H1 (cell line): ENCODE results near the gene CHSY3. TPM values are rescaled to one million over a fixed set of nuclear protein-coding genes. Genes with fewer than 3 reads are reported as not detected.
A peak's percentile ranks its signal among the peaks of the same experiment; 100 is the strongest.

Experiments
- ATF3 ChIP-seq: IDR thresholded peaks from 2 replicates; pipeline ENCODE4 v1.6.1; 2011; ENCODE audit warnings: low read depth, mild to moderate bottlenecking, low read length; ENCODE audit not compliant: insufficient read depth
- BACH1 ChIP-seq: IDR thresholded peaks from 2 replicates; pipeline ENCODE4 v1.6.1; 2012; ENCODE audit warnings: low read length, improper control_type of control experiment
- CBX8 ChIP-seq: fragments of 300-800, 300-1000 bp; sonication (generic); IDR thresholded peaks from 2 replicates; pipeline ENCODE4 v1.7.1; 2016; ENCODE audit warnings: low read depth, low read length, borderline replicate concordance
- CREB1 ChIP-seq: IDR thresholded peaks from 2 replicates; pipeline ENCODE4 v1.6.1; 2012; ENCODE audit warnings: inconsistent platforms
- CTBP2 ChIP-seq: IDR thresholded peaks from 2 replicates; pipeline ENCODE4 v1.7.0; 2011; ENCODE audit warnings: borderline replicate concordance, mild to moderate bottlenecking, moderate library complexity, mixed read lengths, low read length; ENCODE audit not compliant: insufficient read depth, insufficient read length
- CTCF ChIP-seq, 3 experiments: IDR thresholded peaks; 1 replicate in 2 of 3; 2 replicates in 1 of 3; pipeline versions ENCODE4 v1.5.1 to v1.6.1; 2011; ENCODE audit warnings: low read length in 3 of 3, mild to moderate bottlenecking in 3 of 3, inconsistent platforms in 2 of 3, low read depth in 1 of 3, moderate library complexity in 1 of 3; ENCODE audit not compliant: insufficient read depth in 1 of 3; ENCODE audit errors: control extremely low read depth in 1 of 3
- E2F6 ChIP-seq: IDR thresholded peaks from 2 replicates; pipeline ENCODE4 v1.6.1; 2012; ENCODE audit warnings: inconsistent platforms
- EGR1 ChIP-seq: IDR thresholded peaks from 2 replicates; pipeline ENCODE4 v1.6.1; 2011; ENCODE audit warnings: low read depth, low read length, borderline replicate concordance
- FOSL1 ChIP-seq: IDR thresholded peaks from 2 replicates; pipeline ENCODE4 v1.6.1; 2011; ENCODE audit warnings: mild to moderate bottlenecking, low read depth, low read length, moderate library complexity; ENCODE audit not compliant: insufficient read depth
- GTF2F1 ChIP-seq: IDR thresholded peaks from 2 replicates; pipeline ENCODE4 v1.6.1; 2012; ENCODE audit warnings: low read depth, low read length, improper control_type of control experiment, borderline replicate concordance
- KDM1A ChIP-seq: fragments of 200-600, 300-600 bp; sonication (generic); IDR thresholded peaks from 2 replicates; pipeline ENCODE4 v1.7.1; 2016; ENCODE audit warnings: mild to moderate bottlenecking, low read length, borderline replicate concordance
- KDM5A ChIP-seq: fragments of 200-600 bp; IDR thresholded peaks from 2 replicates; pipeline ENCODE4 v1.7.1; 2012; ENCODE audit warnings: mild to moderate bottlenecking, low read length, inconsistent platforms, mixed read lengths
- MAFK ChIP-seq: IDR thresholded peaks from 2 replicates; pipeline ENCODE4 v1.6.1; 2012; ENCODE audit warnings: low read depth, mild to moderate bottlenecking, improper control_type of control experiment, low read length
- POLR2A ChIP-seq, 2 experiments: IDR thresholded peaks; 1 replicate in 1 of 2; 2 replicates in 1 of 2; pipeline ENCODE4 v1.6.1; 2011; ENCODE audit warnings: low read depth in 2 of 2, low read length in 2 of 2, mild to moderate bottlenecking in 2 of 2; ENCODE audit errors: control extremely low read depth in 1 of 2
- RNF2 ChIP-seq: fragments of 200-900, 300-1000 bp; sonication (generic); IDR thresholded peaks from 2 replicates; pipeline ENCODE4 v1.7.1; 2016; ENCODE audit warnings: borderline replicate concordance, low read depth, mild to moderate bottlenecking, antibody characterized with exemption, low read length; ENCODE audit not compliant: poor library complexity, severe bottlenecking; ENCODE audit errors: missing control alignments
- SP1 ChIP-seq: IDR thresholded peaks from 2 replicates; pipeline ENCODE4 v1.6.1; 2011; ENCODE audit warnings: low read depth, low read length
- SP2 ChIP-seq: IDR thresholded peaks from 2 replicates; pipeline ENCODE4 v1.6.1; 2012; ENCODE audit warnings: mild to moderate bottlenecking, low read length, inconsistent platforms
- SP4 ChIP-seq: IDR thresholded peaks from 2 replicates; pipeline ENCODE4 v1.6.1; 2012; ENCODE audit warnings: low read length, inconsistent platforms
- TAF1 ChIP-seq: IDR thresholded peaks from 2 replicates; pipeline ENCODE4 v1.6.1; 2011; ENCODE audit warnings: mild to moderate bottlenecking, low read depth, low read length
- TAF7 ChIP-seq: optimal IDR thresholded peaks from 2 replicates; pipeline ENCODE3; 2011; ENCODE audit warnings: low read depth, mild to moderate bottlenecking, inconsistent platforms, low read length, moderate library complexity, borderline replicate concordance
- TCF12 ChIP-seq: IDR thresholded peaks from 2 replicates; pipeline ENCODE4 v1.6.1; 2011; ENCODE audit warnings: low read depth, mild to moderate bottlenecking, low read length
- polyA plus RNA-seq, 7 experiments: library from polyadenylated mRNA; depleted of rRNA in 3 of 7; stranded (reverse) in 5 of 7; unstranded in 2 of 7; fragments of >200 nt in 5 of 7; fragments of 200-250 nt in 2 of 7; gene quantifications; 1 replicate in 5 of 7; 2 replicates in 1 of 7; 4 replicates in 1 of 7; pipeline versions ENCODE4 v1.2.1 to v1.2.3, GENCODE V29; 2011 to 2013; ENCODE audit warnings: missing spikeins in 2 of 7, mixed read lengths in 2 of 7
- total RNA-seq: library from RNA; stranded (reverse); fragmentation: NEBNext Ultra II Directional; extraction: Animal tissue kit (Norgen Biotek cat#: 25700); gene quantifications from 2 replicates; pipeline ENCODE4 v1.2.1, GENCODE V29; 2021
- TF ChIP-seq, protein P1 (sequence below): IDR thresholded peaks from 2 replicates; pipeline ENCODE4 v1.6.1; 2012; ENCODE audit warnings: inconsistent platforms

Gene CHSY3
- total and polyA plus RNA-seq, 2 of the 8 experiments (the other 6 are each of a cell fraction or from before 2014, with no cell fraction given) = 0.24 to 1.8 TPM

- TF ChIP-seq MAFK = no peak
- peak; percentile 88 for TF ChIP-seq E2F6
- TF ChIP-seq, protein P1, sequence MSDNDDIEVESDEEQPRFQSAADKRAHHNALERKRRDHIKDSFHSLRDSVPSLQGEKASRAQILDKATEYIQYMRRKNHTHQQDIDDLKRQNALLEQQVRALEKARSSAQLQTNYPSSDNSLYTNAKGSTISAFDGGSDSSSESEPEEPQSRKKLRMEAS = peak; percentile 94
- no peak for TF ChIP-seq SP4
- no peak for TF ChIP-seq POLR2A (IDR thresholded peaks at IDR 0.05; ENCODE audit: control extremely low read depth in 1 of 2, low read depth in 2 of 2, low read length in 2 of 2)
- TF ChIP-seq CBX8 = no peak
- peak; percentile 55 for TF ChIP-seq RNF2
- TF ChIP-seq TCF12 = no peak
- TF ChIP-seq CREB1 = no peak
- TF ChIP-seq SP1 = no peak
- no peak for TF ChIP-seq TAF1
- no peak for TF ChIP-seq FOSL1
- TF ChIP-seq CTBP2 = no peak
- TF ChIP-seq EGR1 = no peak
- TF ChIP-seq CTCF (IDR thresholded peaks at IDR 0.05; ENCODE audit: control extremely low read depth in 1 of 3, insufficient read depth in 1 of 3, low read depth in 1 of 3, low read length in 3 of 3) = no peak
- no peak for TF ChIP-seq ATF3
- no peak for TF ChIP-seq SP2
- TF ChIP-seq KDM1A = no peak
- no peak for TF ChIP-seq KDM5A
- no peak for TF ChIP-seq TAF7
- no peak for TF ChIP-seq GTF2F1
- TF ChIP-seq BACH1 = no peak
Measured at GRCh38 chr5:129905473-129906176, 1.4 kb downstream of the CHSY3 start (continued).
